ENCODE results near the gene PDYN.

PDYN gene

DNA sequence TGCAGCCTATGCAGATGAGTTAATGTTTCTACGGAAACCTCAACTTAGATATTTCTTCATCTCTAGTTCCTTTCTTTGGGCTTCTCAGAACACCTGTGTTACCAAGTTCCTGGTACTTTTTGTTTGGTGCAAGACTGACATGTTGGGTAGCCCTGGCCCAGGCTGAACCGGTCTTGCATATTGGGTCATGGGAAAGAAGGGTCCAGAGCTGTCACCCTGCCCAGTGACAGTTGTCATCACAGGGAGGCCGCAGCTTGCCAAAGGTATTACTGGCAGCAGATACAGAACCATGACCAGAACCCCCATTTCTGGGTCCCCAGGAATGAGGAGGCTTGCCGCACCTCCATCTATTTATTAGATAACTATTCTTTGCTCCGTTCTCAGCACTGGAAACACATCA is 40.2 kb downstream of the PDYN start:
- DNase-seq (ENCODE audit: low spot score in 2 of 2): no peak
- no peaks in the 10 kb centered on the region for H3K9me3 ChIP-seq
- no peaks in the 10 kb centered on the region for H3K4me1 ChIP-seq
- in situ Hi-C loops (cut with MboI; ENCODE audit: low sequenced_read_pairs): no loop called here
- H3K4me3 ChIP-seq: no peak overlapping the region
- no peaks in the 10 kb centered on the region for H3K36me3 ChIP-seq (replicated peaks)
- H3K27me3 ChIP-seq (ENCODE audit: low read depth): peaks cover 6% of the 10 kb centered on the region; the same call in 1 of the 2 replicates

- DNase-seq (ENCODE audit: low spot score in 2 of 2): no peak
- no peak overlapping the region for H3K4me3 ChIP-seq
- no peaks in the 10 kb centered on the region for H3K9me3 ChIP-seq
- no peaks in the 10 kb centered on the region for H3K36me3 ChIP-seq (replicated peaks)
- peaks cover 6% of the 10 kb centered on the region; the same call in 1 of the 2 replicates for H3K27me3 ChIP-seq (ENCODE audit: low read depth)
- in situ Hi-C loops (cut with MboI; ENCODE audit: low sequenced_read_pairs): no loop called here
- H3K4me1 ChIP-seq: no peaks in the 10 kb centered on the region
These were observed 40.9 kb downstream of the PDYN start for GRCh38 chr20:1952737-1953530.

- in situ Hi-C loops (cut with MboI; ENCODE audit: low sequenced_read_pairs): no loop called here
- no peaks in the 10 kb centered on the region for H3K9me3 ChIP-seq
- no peak for DNase-seq (ENCODE audit: low spot score in 2 of 2)
- no peaks in the 10 kb centered on the region for H3K4me1 ChIP-seq
- H3K4me3 ChIP-seq: no peak overlapping the region
- H3K27me3 ChIP-seq (ENCODE audit: low read depth): peaks cover 6% of the 10 kb centered on the region; the same call in 1 of the 2 replicates
- no peaks in the 10 kb centered on the region for H3K36me3 ChIP-seq (replicated peaks)
These were observed 42.3 kb downstream of the PDYN start for GRCh38 chr20:1951436-1952115.

GRCh38 chr20:1950836-1951235 is 43.0 kb downstream of the PDYN start:
- H3K4me1 ChIP-seq: no peaks in the 10 kb centered on the region
- no peak overlapping the region for H3K4me3 ChIP-seq

GRCh38 chr20:1949347-1950100 is 44.3 kb downstream of the PDYN start:
- no peak overlapping the region for H3K4me3 ChIP-seq
- no peaks in the 10 kb centered on the region for H3K36me3 ChIP-seq (replicated peaks)
- DNase-seq (ENCODE audit: low spot score in 2 of 2): no peak
- H3K27me3 ChIP-seq (ENCODE audit: low read depth): peaks cover 19% of the 10 kb centered on the region
- H3K9me3 ChIP-seq: no peaks in the 10 kb centered on the region
- no peaks in the 10 kb centered on the region for H3K4me1 ChIP-seq
- in situ Hi-C loops (cut with MboI; ENCODE audit: low sequenced_read_pairs): no loop called here

More at GRCh38 chr20:1950836-1951235, 43.0 kb downstream of the PDYN start:
- Histone ChIP-seq H3K9me3 (no peaks in the 10 kb centered on the region), H3K27me3 (ENCODE audit: low read depth) (peaks cover 8% of the 10 kb centered on the region), H3K36me3 (replicated peaks) (no peaks in the 10 kb centered on the region)
- DNase-seq (ENCODE audit: low spot score in 2 of 2): no peak
- in situ Hi-C loops (cut with MboI; ENCODE audit: low sequenced_read_pairs): no loop called here

DNA sequence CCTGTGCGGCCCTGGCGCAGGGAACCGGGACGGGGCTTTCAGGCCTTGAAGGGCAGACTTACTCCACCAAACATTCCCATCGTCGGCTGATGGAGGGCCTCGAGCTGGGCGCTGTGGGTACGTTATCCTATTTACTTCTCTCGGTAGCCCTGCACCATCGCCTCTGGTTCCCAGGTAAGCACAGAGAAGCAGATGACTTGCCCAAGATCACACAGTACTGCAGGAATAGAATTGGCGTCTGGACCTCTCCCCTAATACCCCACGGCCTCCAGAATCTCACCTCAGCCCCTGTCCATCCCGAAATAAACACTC is 46.4 kb downstream of the PDYN start:
- in situ Hi-C loops (cut with MboI; ENCODE audit: low sequenced_read_pairs): no loop called here
- no peaks in the 10 kb centered on the region for H3K36me3 ChIP-seq (replicated peaks)
- no peak for DNase-seq (ENCODE audit: low spot score in 2 of 2)
- H3K9me3 ChIP-seq: no peaks in the 10 kb centered on the region
- H3K4me1 ChIP-seq: no peaks in the 10 kb centered on the region
- peaks cover 33% of the 10 kb centered on the region for H3K27me3 ChIP-seq (ENCODE audit: low read depth)
- no peak overlapping the region for H3K4me3 ChIP-seq

GRCh38 chr20:1946762-1947534 is 46.9 kb downstream of the PDYN start:
- Histone ChIP-seq H3K4me1 (no peaks in the 10 kb centered on the region), H3K4me3 (no peak overlapping the region), H3K27me3 (ENCODE audit: low read depth) (peaks cover 33% of the 10 kb centered on the region), H3K36me3 (replicated peaks) (no peaks in the 10 kb centered on the region), H3K9me3 (no peaks in the 10 kb centered on the region)
- DNase-seq (ENCODE audit: low spot score in 2 of 2): no peak
- in situ Hi-C loops (cut with MboI; ENCODE audit: low sequenced_read_pairs): no loop called here

- no peak for DNase-seq (ENCODE audit: low spot score in 2 of 2)
- Histone ChIP-seq H3K36me3 (replicated peaks) (no peaks in the 10 kb centered on the region), H3K4me1 (no peaks in the 10 kb centered on the region), H3K4me3 (no peak overlapping the region), H3K9me3 (no peaks in the 10 kb centered on the region), H3K27me3 (ENCODE audit: low read depth) (peaks cover 33% of the 10 kb centered on the region)
- in situ Hi-C loops (cut with MboI; ENCODE audit: low sequenced_read_pairs): no loop called here
These were observed 47.5 kb downstream of the PDYN start for GRCh38 chr20:1946442-1946761.

DNA sequence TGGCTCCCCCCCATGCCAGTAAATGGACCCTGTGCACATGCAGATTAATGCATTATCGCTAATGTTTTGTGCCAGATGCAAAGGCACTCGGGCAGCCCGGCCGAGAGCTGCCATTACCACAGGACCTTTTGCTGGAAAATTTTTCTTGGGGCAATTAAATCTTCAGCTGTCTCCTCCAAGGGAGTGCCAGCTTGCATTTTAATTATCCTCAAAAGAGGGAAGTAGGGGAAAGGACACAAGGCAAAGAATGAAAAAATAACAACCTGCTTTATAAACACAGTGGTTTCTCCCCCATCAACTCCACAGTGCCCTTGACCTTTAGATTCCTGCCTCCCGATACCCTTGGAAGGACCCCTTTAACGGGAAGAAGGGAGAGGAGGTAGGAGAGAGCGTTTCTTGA is 48.2 kb downstream of the PDYN start:
- in situ Hi-C loops (cut with MboI; ENCODE audit: low sequenced_read_pairs): no loop called here
- no peaks in the 10 kb centered on the region for H3K4me1 ChIP-seq
- no peak for DNase-seq (ENCODE audit: low spot score in 2 of 2)
- H3K9me3 ChIP-seq: no peaks in the 10 kb centered on the region
- peaks cover 33% of the 10 kb centered on the region for H3K27me3 ChIP-seq (ENCODE audit: low read depth)
- H3K36me3 ChIP-seq (replicated peaks): no peaks in the 10 kb centered on the region
- no peak overlapping the region for H3K4me3 ChIP-seq

DNA sequence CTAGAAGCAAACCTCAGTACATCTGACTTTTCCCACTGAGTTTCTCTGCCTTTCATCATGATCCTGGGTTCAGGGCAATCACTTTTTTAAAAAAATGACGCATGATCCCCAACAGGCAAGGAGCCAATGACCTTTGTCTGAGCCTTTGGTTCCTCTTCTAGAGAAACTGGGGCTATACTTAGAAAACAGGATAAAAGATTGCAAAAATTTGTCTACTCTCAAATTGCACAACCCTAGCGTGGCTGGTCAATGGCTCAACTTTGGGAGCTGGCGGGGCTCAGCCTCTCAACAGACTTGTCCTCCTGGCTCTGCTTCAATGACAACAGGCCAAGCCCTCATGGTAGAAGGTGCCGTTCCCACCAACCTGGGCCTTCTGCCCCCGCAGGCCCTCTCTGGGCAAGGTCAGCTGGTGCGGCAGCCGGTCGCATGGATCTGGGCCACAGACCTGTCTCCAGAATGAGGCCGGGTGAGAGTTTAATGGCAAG is 48.7 kb downstream of the PDYN start:
- DNase-seq (ENCODE audit: low spot score in 2 of 2): no peak
- H3K36me3 ChIP-seq (replicated peaks): no peaks in the 10 kb centered on the region
- in situ Hi-C loops (cut with MboI; ENCODE audit: low sequenced_read_pairs): no loop called here
- no peaks in the 10 kb centered on the region for H3K4me1 ChIP-seq
- no peaks in the 10 kb centered on the region for H3K9me3 ChIP-seq
- H3K4me3 ChIP-seq: no peak overlapping the region
- peaks cover 33% of the 10 kb centered on the region for H3K27me3 ChIP-seq (ENCODE audit: low read depth)

GRCh38 chr20:1944345-1945091 is 49.3 kb downstream of the PDYN start:
- no peaks in the 10 kb centered on the region for H3K9me3 ChIP-seq
- no peak overlapping the region for H3K4me3 ChIP-seq
- no peaks in the 10 kb centered on the region for H3K36me3 ChIP-seq (replicated peaks)
- H3K27me3 ChIP-seq (ENCODE audit: low read depth): peaks cover 31% of the 10 kb centered on the region
- in situ Hi-C loops (cut with MboI; ENCODE audit: low sequenced_read_pairs): no loop called here
- no peaks in the 10 kb centered on the region for H3K4me1 ChIP-seq
- no peak for DNase-seq (ENCODE audit: low spot score in 2 of 2)

DNA sequence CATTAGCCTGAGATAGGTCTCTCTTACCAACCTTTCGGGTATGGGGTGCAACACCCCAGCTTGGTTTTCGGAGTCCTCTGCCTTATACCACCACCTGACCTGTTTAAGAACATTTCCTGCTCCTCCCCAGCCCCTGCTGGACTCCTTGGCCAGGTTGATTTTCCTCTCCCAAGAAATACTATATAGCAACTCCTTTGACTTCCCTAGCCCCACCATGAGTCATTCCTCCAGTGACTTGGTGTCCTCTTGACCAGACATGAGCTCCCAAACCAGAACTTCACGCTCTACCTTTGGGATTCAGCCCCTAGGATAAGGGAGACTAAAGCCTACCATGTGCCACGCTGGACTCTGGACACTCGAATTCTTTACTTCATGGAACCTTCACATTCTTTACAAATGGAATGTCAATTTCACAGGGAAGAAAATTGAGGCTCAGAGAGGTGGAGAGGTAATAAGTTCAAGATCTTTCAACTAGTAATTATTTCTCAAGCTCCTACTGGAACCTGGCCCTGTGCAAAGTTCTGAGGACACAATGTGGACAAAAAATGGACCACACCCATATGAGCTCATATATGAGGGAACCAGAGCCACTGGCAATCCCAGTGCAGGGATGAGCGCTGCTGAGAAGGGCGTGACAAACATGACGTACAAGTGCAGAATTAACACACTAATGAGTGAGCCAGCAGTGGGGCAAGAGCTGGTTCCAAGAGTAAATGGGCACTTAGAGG is 50.4 kb downstream of the PDYN start:
- in situ Hi-C loops (cut with MboI; ENCODE audit: low sequenced_read_pairs): no loop called here

More for the DNA sequence above, 50.4 kb downstream of the PDYN start:
- no peaks in the 10 kb centered on the region for H3K9me3 ChIP-seq
- H3K4me1 ChIP-seq: no peaks in the 10 kb centered on the region
- no peak for DNase-seq (ENCODE audit: low spot score in 2 of 2)
- H3K4me3 ChIP-seq: no peak overlapping the region
- no peaks in the 10 kb centered on the region for H3K36me3 ChIP-seq (replicated peaks)
- peaks cover 30% of the 10 kb centered on the region for H3K27me3 ChIP-seq (ENCODE audit: low read depth)
